ENCODE measurements around the gene SLC12A6. TPM values are rescaled to one million over a fixed set of nuclear protein-coding genes. Genes with fewer than 3 reads are reported as not detected.
A peak's percentile ranks its signal among the peaks of the same experiment; 100 is the strongest.

Gene SLC12A6
- total RNA-seq, 2 donors from 2014 or later: 58.3 to 82.9 TPM

DNA sequence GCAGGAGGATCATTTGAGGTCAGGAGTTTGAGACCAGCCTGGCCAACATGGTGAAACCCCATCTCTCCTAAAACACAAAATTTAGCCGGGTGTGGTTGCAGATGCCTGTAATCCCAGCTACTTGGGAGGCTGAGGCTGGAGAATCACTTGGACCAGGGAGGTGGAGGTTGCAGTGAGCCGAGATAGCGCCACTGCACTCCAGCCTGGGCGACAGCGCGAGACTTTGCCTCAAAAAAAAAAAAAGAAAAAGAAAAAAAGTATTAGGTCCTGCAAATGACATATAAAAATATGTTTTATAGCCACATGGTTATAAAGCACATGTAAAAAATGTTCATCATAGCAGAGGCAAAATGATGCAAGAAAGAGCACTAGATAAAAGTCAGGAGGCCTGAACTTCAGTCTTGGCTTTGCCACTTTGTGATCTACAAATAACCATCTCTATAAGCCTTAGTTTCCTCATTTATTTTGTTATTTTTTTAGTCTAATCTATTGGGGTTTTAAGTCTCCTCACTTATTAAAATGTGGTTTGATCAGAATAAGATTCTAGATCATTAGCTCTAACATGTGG, 4.9 kb downstream of the SLC12A6 start:
- H3K4me3 ChIP-seq: no peak overlapping the region
- DNase-seq (ENCODE audit: low spot score) (no peak), ATAC-seq (ENCODE audit: insufficient number of reproducible peaks, low FRiP score, low read depth) (no peak)
- H3K4me1 ChIP-seq (ENCODE audit: control insufficient read depth in 1 of 2, low read depth in 2 of 2): peaks cover 29 to 68% of the 10 kb centered on the region in 2 donors
- no peaks in the 10 kb centered on the region for H3K36me3 ChIP-seq
- no peak overlapping the region for H3K27ac ChIP-seq
- H3K9me3 ChIP-seq: no peaks in the 10 kb centered on the region
- TF ChIP-seq, protein P1, sequence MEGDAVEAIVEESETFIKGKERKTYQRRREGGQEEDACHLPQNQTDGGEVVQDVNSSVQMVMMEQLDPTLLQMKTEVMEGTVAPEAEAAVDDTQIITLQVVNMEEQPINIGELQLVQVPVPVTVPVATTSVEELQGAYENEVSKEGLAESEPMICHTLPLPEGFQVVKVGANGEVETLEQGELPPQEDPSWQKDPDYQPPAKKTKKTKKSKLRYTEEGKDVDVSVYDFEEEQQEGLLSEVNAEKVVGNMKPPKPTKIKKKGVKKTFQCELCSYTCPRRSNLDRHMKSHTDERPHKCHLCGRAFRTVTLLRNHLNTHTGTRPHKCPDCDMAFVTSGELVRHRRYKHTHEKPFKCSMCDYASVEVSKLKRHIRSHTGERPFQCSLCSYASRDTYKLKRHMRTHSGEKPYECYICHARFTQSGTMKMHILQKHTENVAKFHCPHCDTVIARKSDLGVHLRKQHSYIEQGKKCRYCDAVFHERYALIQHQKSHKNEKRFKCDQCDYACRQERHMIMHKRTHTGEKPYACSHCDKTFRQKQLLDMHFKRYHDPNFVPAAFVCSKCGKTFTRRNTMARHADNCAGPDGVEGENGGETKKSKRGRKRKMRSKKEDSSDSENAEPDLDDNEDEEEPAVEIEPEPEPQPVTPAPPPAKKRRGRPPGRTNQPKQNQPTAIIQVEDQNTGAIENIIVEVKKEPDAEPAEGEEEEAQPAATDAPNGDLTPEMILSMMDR (IDR thresholded peaks at IDR 0.05): no peak
- H3K27me3 ChIP-seq (replicated peaks; ENCODE audit: insufficient read depth): no peaks in the 10 kb centered on the region

DNA sequence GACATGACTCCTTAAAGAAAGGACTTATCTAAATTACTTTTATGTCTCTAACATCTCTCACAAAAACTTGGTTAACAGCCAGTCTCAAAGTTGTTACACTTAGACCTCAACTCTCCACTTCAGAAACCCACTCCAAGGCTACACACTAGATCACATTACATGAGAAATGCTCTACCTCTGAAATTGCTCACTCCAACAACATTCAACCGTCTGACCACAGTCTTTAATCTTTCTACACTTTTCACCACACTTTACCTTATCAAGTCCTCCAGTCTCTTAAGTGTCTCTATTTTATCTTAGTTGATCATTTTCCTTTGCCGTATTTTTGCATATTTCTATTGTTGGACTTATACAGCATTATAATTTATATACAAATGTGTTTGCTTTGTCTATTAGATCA, 5.8 kb downstream of the SLC12A6 start:
- no peak for DNase-seq (ENCODE audit: low spot score)

DNA sequence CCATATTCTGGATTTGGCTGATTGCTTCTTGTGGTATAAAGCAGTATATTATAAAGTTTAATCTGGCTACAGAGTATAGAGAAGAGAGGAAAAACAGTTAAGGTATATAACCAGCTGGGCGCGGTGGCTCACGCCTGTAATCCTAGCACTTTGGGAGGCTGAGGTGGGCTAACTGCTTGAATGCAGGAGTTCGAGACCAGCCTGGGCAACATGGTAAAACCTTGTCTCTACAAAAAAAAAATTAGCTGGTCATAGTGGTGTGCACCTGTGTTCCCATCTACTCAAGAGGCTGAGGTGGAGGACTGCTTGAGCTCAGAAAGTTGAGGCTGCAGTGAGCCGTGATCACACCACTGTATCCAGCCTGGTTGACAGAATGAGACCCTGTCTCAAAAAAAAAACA, 7.3 kb downstream of the SLC12A6 start:
- Histone ChIP-seq H3K9me3 (no peaks in the 10 kb centered on the region), H3K4me3 (no peak overlapping the region), H3K27me3 (replicated peaks; ENCODE audit: insufficient read depth) (no peaks in the 10 kb centered on the region), H3K4me1 (ENCODE audit: control insufficient read depth in 1 of 2, low read depth in 2 of 2) (peaks cover 25 to 63% of the 10 kb centered on the region in 2 donors), H3K27ac (peak overlapping the region in 1 of 2 donors; percentile 42), H3K36me3 (no peaks in the 10 kb centered on the region)
- TF ChIP-seq, protein P1 (IDR thresholded peaks at IDR 0.05): no peak
- ATAC-seq (ENCODE audit: insufficient number of reproducible peaks, low FRiP score, low read depth) (no peak), DNase-seq (ENCODE audit: low spot score) (no peak)

More for the DNA sequence above, 5.8 kb downstream of the SLC12A6 start:
- H3K27me3 ChIP-seq (replicated peaks; ENCODE audit: insufficient read depth): no peaks in the 10 kb centered on the region
- no peak overlapping the region for H3K4me3 ChIP-seq
- TF ChIP-seq, protein P1 (IDR thresholded peaks at IDR 0.05): no peak
- no peak overlapping the region for H3K27ac ChIP-seq
- peaks cover 29 to 72% of the 10 kb centered on the region in 2 donors for H3K4me1 ChIP-seq (ENCODE audit: control insufficient read depth in 1 of 2, low read depth in 2 of 2)
- no peak for ATAC-seq (ENCODE audit: insufficient number of reproducible peaks, low FRiP score, low read depth)
- no peaks in the 10 kb centered on the region for H3K9me3 ChIP-seq
- no peaks in the 10 kb centered on the region for H3K36me3 ChIP-seq

DNA sequence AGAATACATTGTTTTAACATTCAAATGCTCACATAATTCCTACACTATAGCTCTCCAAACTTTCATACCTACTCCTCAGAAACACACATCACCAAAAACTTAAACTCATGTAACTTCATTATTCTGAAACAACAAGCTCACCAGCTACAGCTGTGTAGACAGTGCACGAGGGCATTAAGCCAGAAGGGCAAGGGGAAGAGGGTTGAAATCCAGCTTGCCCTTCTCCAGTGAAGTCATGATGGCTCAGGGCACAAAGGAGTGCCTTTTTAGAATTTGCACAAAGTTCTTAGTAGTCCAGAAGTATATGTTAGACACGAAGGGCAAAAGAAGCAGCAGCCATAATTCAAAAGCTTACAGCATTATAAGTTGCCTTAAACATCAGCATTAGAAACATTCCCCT, 8.6 kb downstream of the SLC12A6 start:
- Histone ChIP-seq H3K9me3 (no peaks in the 10 kb centered on the region), H3K4me3 (no peak overlapping the region), H3K27me3 (replicated peaks; ENCODE audit: insufficient read depth) (no peaks in the 10 kb centered on the region), H3K27ac (peak overlapping the region in 1 of 2 donors; percentile 42), H3K36me3 (no peaks in the 10 kb centered on the region), H3K4me1 (ENCODE audit: control insufficient read depth in 1 of 2, low read depth in 2 of 2) (peaks cover 17 to 51% of the 10 kb centered on the region in 2 donors)
- DNase-seq (ENCODE audit: low spot score) (no peak), ATAC-seq (ENCODE audit: insufficient number of reproducible peaks, low FRiP score, low read depth) (no peak)
- TF ChIP-seq, protein P1 (IDR thresholded peaks at IDR 0.05): no peak

DNA sequence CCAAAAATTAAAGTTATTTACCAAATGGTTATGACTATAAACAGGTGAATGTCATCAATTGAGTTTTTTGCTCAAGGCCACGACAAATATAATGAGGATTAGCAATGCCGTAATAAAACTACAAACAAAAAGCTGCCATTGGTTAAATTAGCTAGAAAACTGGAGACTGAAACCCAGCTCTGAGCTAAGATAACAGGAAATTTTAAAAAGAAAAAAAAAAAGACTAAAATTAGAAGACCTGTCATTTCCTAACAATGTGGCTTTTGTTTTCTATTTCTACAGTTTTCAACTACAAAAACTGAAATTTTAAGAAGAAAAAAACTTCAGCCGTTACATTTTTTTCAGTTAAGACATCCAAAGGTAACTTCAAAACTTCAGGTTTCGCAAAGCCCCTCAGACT, 9.7 kb downstream of the SLC12A6 start:
- ATAC-seq (ENCODE audit: insufficient number of reproducible peaks, low FRiP score, low read depth) (no peak), DNase-seq (ENCODE audit: low spot score) (no peak)
- Histone ChIP-seq H3K9me3 (no peaks in the 10 kb centered on the region), H3K27ac (peak overlapping the region in 1 of 2 donors; percentile 42), H3K4me1 (ENCODE audit: control insufficient read depth in 1 of 2, low read depth in 2 of 2) (peaks cover 13 to 40% of the 10 kb centered on the region in 2 donors), H3K4me3 (no peak overlapping the region), H3K36me3 (no peaks in the 10 kb centered on the region), H3K27me3 (replicated peaks; ENCODE audit: insufficient read depth) (no peaks in the 10 kb centered on the region)
- TF ChIP-seq, protein P1 (IDR thresholded peaks at IDR 0.05): no peak

All from thoracic aorta (tissue), 2 donors.